SU-DHL-6 (cell line): ENCODE data around the gene LRP1B.

Experiments
- H2AFZ ChIP-seq: fragments of 200-600 bp; sonication (generic); 2 replicates; pipeline ENCODE4 v1.6.1; 2014; ENCODE audit warnings: low read depth, mild to moderate bottlenecking, moderate library complexity, mixed read lengths, antibody characterized with exemption, low read length; ENCODE audit not compliant: severe bottlenecking
- H3F3A ChIP-seq: fragments of 200-600 bp; shearing (Covaris generic); 2 replicates; pipeline ENCODE4 v1.6.0; 2016; ENCODE audit warnings: antibody characterized with exemption, mild to moderate bottlenecking; ENCODE audit not compliant: insufficient read depth
- H3K27ac ChIP-seq: fragments of 200-600 bp; sonication (generic); 2 replicates; pipeline ENCODE4 v1.5.1; 2016; ENCODE audit warnings: low read depth, mild to moderate bottlenecking, low read length, moderate library complexity, mixed read lengths
- H3K27me3 ChIP-seq: fragments of 200-600 bp; sonication (generic), shearing (Covaris generic); 2 replicates; pipeline ENCODE4 v1.6.0; 2014; ENCODE audit warnings: mild to moderate bottlenecking, low read length
- H3K36me3 ChIP-seq: fragments of 200-600 bp; sonication (generic); 2 replicates; pipeline ENCODE4 v1.6.1; 2014; ENCODE audit warnings: mild to moderate bottlenecking, low read length, mixed read lengths
- H3K4me2 ChIP-seq: fragments of 300-600, 200-600 bp; shearing (Covaris generic), sonication (generic); 2 replicates; pipeline ENCODE4 v1.6.0; 2014; ENCODE audit warnings: low read length, low read depth, mild to moderate bottlenecking; ENCODE audit not compliant: poor library complexity, severe bottlenecking
- H3K4me3 ChIP-seq: fragments of 200-600 bp; sonication (generic); 2 replicates; pipeline ENCODE4 v1.5.1; 2014; ENCODE audit warnings: antibody characterized with exemption, low read length, mild to moderate bottlenecking, mixed read lengths; ENCODE audit not compliant: insufficient read depth, poor library complexity, severe bottlenecking
- H3K79me2 ChIP-seq: fragments of 200-600 bp; sonication (generic); 2 replicates; pipeline ENCODE4 v1.6.1; 2014; ENCODE audit warnings: mild to moderate bottlenecking, low read length, moderate library complexity; ENCODE audit not compliant: insufficient read depth
- H3K9ac ChIP-seq: fragments of 200-600 bp; sonication (generic); 2 replicates; pipeline ENCODE4 v1.7.0; 2014; ENCODE audit warnings: mild to moderate bottlenecking, low read length
- H3K9me2 ChIP-seq: fragments of 200-600 bp; sonication (generic); replicated peaks from 2 replicates; pipeline ENCODE4 v1.6.1; 2014; ENCODE audit warnings: low read length; ENCODE audit not compliant: insufficient read depth
- H3K9me3 ChIP-seq: fragments of 200-600 bp; sonication (generic); 2 replicates; pipeline ENCODE4 v1.6.1; 2014; ENCODE audit warnings: low read length, mixed read lengths; ENCODE audit not compliant: insufficient read depth
- H4K20me1 ChIP-seq: fragments of 200-600 bp; sonication (generic); 2 replicates; pipeline ENCODE4 v1.6.1; 2014; ENCODE audit warnings: low read depth, mild to moderate bottlenecking, antibody characterized with exemption, low read length, moderate library complexity, mixed read lengths
- EZH2phosphoT487 ChIP-seq: fragments of 200-600 bp; sonication (generic), shearing (Covaris generic); conservative IDR thresholded peaks from 2 replicates; pipeline ENCODE4 v1.6.1; 2018; ENCODE audit warnings: mild to moderate bottlenecking, antibody characterized with exemption, low read length, moderate library complexity, mixed read lengths
- TF ChIP-seq, protein P1 (sequence below): fragments of 200-600 bp; sonication (generic); IDR thresholded peaks from one replicate; pipeline ENCODE4 v1.5.1; 2017; ENCODE audit warnings: antibody characterized with exemption, mild to moderate bottlenecking, low read length, moderate library complexity; ENCODE audit not compliant: insufficient read depth, poor library complexity, severe bottlenecking

LRP1B gene

DNA sequence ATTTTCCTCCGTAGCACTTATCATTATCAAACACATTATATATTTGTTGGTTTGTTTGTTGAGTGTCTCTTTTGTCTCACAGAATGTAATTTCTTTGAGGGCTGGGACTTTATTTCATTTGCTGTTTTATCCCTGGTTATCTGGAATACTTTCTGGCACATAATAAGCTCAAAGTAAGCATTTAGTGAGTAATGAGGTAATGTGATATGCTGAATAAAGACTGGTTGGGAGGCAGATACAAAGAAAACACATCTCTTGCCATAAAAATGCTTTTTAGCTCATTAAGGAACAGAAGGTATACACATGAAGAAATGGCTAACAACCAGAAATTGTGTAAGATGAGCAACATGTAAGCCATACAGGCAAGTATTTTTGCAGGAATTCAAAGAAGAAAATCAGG lies 1411.8 kb downstream of the LRP1B start:
- no peaks in the 10 kb centered on the region for H3K79me2 ChIP-seq
- no peak overlapping the region for H3K4me2 ChIP-seq
- no peaks in the 10 kb centered on the region for H3F3A ChIP-seq
- H2AFZ ChIP-seq = no peak overlapping the region
- no peak overlapping the region for H3K27ac ChIP-seq
- H3K36me3 ChIP-seq = no peaks in the 10 kb centered on the region
- TF ChIP-seq, protein P1, sequence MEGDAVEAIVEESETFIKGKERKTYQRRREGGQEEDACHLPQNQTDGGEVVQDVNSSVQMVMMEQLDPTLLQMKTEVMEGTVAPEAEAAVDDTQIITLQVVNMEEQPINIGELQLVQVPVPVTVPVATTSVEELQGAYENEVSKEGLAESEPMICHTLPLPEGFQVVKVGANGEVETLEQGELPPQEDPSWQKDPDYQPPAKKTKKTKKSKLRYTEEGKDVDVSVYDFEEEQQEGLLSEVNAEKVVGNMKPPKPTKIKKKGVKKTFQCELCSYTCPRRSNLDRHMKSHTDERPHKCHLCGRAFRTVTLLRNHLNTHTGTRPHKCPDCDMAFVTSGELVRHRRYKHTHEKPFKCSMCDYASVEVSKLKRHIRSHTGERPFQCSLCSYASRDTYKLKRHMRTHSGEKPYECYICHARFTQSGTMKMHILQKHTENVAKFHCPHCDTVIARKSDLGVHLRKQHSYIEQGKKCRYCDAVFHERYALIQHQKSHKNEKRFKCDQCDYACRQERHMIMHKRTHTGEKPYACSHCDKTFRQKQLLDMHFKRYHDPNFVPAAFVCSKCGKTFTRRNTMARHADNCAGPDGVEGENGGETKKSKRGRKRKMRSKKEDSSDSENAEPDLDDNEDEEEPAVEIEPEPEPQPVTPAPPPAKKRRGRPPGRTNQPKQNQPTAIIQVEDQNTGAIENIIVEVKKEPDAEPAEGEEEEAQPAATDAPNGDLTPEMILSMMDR = no peak
- TF ChIP-seq EZH2phosphoT487 = no peak
- H3K9ac ChIP-seq = no peak overlapping the region
- no peaks in the 10 kb centered on the region for H3K9me3 ChIP-seq
- no peak overlapping the region for H3K4me3 ChIP-seq
- no peaks in the 10 kb centered on the region for H3K9me2 ChIP-seq
- H3K27me3 ChIP-seq = no peaks in the 10 kb centered on the region
- H4K20me1 ChIP-seq = no peaks in the 10 kb centered on the region

DNA sequence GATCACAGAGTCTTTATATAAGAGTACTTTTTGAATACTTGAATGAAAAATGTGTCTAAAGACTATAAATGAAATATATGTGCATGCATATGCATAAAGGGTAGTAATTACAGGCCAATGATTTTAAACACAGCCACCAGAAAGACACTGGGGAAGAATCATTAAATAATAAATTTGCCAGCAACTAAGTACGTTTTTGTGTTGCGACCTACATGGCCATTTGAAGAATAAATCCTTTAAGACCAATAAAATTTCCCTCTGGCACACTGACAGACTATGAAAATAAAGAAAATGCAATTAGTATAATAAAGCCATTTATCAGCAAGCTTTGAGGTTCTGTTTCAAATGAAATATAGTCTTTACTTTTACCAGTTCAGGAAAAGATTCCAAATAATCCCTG lies 1413.3 kb downstream of the LRP1B start:
- H3F3A ChIP-seq = no peaks in the 10 kb centered on the region
- no peaks in the 10 kb centered on the region for H3K36me3 ChIP-seq
- no peak overlapping the region for H3K4me3 ChIP-seq
- no peaks in the 10 kb centered on the region for H3K9me2 ChIP-seq
- no peak overlapping the region for H2AFZ ChIP-seq
- H3K4me2 ChIP-seq = no peak overlapping the region
- no peaks in the 10 kb centered on the region for H4K20me1 ChIP-seq
- H3K27ac ChIP-seq = no peak overlapping the region
- H3K79me2 ChIP-seq = no peaks in the 10 kb centered on the region
- no peaks in the 10 kb centered on the region for H3K27me3 ChIP-seq
- H3K9me3 ChIP-seq = no peaks in the 10 kb centered on the region
- H3K9ac ChIP-seq = no peak overlapping the region
- TF ChIP-seq, protein P1 = no peak
- TF ChIP-seq EZH2phosphoT487 = no peak

DNA sequence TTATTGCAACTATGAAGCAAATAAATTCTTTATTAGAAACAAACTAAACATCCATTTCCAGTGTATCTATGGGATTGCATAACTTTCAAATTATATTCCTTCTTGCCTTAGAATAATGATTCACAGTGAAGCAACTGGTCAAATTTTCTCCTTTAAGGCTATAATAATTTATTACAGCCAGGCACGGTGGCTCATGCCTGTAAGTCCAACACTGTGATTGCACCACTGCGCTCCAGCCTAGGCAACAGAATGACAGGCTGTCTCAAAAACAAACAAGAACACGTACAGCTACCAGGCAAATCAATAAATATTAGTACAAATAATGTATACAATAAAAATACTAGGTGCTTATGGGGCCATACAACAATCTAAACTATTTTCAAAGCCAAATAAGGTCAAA lies 1416.2 kb downstream of the LRP1B start:
- no peaks in the 10 kb centered on the region for H3K9me3 ChIP-seq
- no peak overlapping the region for H3K4me2 ChIP-seq
- no peaks in the 10 kb centered on the region; the same call in 1 of the 2 replicates for H3K9me2 ChIP-seq
- TF ChIP-seq, protein P1 = no peak
- no peak for TF ChIP-seq EZH2phosphoT487
- H3K27me3 ChIP-seq = no peaks in the 10 kb centered on the region
- H2AFZ ChIP-seq = no peak overlapping the region
- H3K27ac ChIP-seq = no peak overlapping the region
- H3F3A ChIP-seq = no peaks in the 10 kb centered on the region
- no peak overlapping the region for H3K4me3 ChIP-seq
- H4K20me1 ChIP-seq = no peaks in the 10 kb centered on the region
- no peaks in the 10 kb centered on the region for H3K36me3 ChIP-seq
- H3K9ac ChIP-seq = no peak overlapping the region
- no peaks in the 10 kb centered on the region for H3K79me2 ChIP-seq

- H3K9me3 ChIP-seq = no peaks in the 10 kb centered on the region
- no peaks in the 10 kb centered on the region for H4K20me1 ChIP-seq
- H2AFZ ChIP-seq = no peak overlapping the region
- TF ChIP-seq, protein P1 = no peak
- no peak for TF ChIP-seq EZH2phosphoT487
- no peak overlapping the region for H3K4me3 ChIP-seq
- no peaks in the 10 kb centered on the region; the same call in 1 of the 2 replicates for H3K9me2 ChIP-seq
- H3K4me2 ChIP-seq = no peak overlapping the region
- no peaks in the 10 kb centered on the region for H3K36me3 ChIP-seq
- H3K27me3 ChIP-seq = no peaks in the 10 kb centered on the region
- no peaks in the 10 kb centered on the region for H3K79me2 ChIP-seq
- H3K27ac ChIP-seq = no peak overlapping the region
- no peaks in the 10 kb centered on the region for H3F3A ChIP-seq
- no peak overlapping the region for H3K9ac ChIP-seq
Observed at GRCh38 chr2:140711867-140712266, 1418.9 kb downstream of the LRP1B start.
